Brain pericyte (primary cell): Measurements from ENCODE around the gene UNC119.

Experiments used
- DNase-seq: peaks from one replicate; pipeline ENCODE4 v3.0.0-alpha.2; 2012; ENCODE audit warnings: low read depth, low spot score

UNC119 gene

GRCh38 chr17:28499364-28499664 is 53.1 kb downstream of the UNC119 start:
- DNase-seq: no peak

DNA sequence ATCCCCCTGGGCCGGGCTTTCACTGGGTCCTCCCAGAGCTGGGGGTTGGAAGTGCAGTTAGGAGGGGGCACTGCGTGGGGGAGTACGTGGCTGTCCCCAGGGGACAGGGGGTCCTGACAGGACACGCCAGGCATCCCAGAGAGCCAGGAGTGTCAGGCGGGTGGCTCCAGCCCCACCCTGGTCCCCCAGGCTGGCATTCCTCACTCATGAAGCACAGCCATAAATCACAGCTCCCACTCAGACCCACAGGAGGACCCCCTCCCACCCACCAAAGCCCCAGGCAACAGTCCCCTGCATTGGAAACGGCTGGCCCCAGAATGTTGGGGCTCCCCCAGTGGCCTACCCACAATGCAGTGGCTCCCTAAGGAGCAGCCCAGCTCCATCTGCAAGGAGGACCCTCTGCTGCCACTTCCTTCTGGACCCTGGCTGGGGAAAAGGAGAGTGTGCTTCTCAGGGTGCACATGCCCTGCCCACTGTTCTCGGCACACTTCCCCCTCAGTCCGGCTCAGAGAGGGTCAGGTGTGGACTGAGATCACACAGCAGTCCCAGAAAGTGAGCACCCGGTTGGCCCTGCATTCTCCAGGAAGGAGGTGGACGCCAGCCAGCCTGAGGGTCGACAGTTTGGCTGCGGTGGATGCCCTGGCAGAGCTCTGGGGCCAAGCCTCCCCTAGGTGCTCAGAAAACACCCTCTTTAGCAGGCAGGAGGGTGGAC is 53.6 kb downstream of the UNC119 start:
- DNase-seq: no peak

DNA sequence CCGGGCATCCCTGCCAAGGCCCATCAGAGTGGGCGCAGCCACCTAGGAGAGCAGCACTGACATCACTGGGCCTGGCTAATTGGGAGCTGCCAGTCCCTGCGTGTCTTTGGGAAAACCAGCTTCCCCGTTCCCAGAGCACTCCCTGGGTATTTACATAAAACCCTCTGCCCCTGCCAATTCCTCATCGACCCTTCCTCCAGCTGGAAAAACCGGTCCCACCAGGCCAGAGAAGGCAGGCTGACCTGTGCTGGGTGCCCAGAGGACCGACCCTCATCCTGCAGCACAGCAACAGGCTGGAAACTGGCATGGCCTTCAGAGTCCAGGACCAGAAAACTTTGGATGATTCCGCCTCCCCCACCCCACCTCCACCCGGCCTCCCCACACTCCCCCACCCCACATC is 54.5 kb downstream of the UNC119 start:
- no peak for DNase-seq
